Neuronal stem cell (in vitro differentiated cells): ENCODE measurements around the gene COLEC11.
"Not testable (repeated sequence)": the region's sequence is repeated elsewhere in the genome, so short reads cannot be mapped to it uniquely, and the experiment has no call there.

ENCODE experiments used
- DNase-seq: peaks from one replicate; pipeline ENCODE4 v3.0.0-alpha.2; 2013; ENCODE audit warnings: low spot score
- H2AFZ ChIP-seq: one replicate; pipeline ENCODE4 v1.6.1; 2013; ENCODE audit warnings: mild to moderate bottlenecking, low read length, inconsistent platforms
- H2AK5ac ChIP-seq: 2 replicates; pipeline ENCODE4 v1.6.1; 2013; ENCODE audit warnings: low read depth, mild to moderate bottlenecking, inconsistent platforms, low read length, moderate library complexity, mixed read lengths
- H2BK120ac ChIP-seq: 2 replicates; pipeline ENCODE4 v1.6.1; 2013; ENCODE audit warnings: low read depth, mild to moderate bottlenecking, inconsistent platforms, low read length, moderate library complexity, mixed read lengths
- H2BK12ac ChIP-seq: one replicate; pipeline ENCODE4 v1.6.1; 2013; ENCODE audit warnings: low read length, inconsistent platforms
- H2BK15ac ChIP-seq: 2 replicates; pipeline ENCODE4 v1.6.1; 2013; ENCODE audit warnings: mild to moderate bottlenecking, low read length, inconsistent platforms, mixed read lengths
- H2BK5ac ChIP-seq: one replicate; pipeline ENCODE4 v1.6.1; 2013; ENCODE audit warnings: inconsistent platforms, mild to moderate bottlenecking, low read length, moderate library complexity
- H3K14ac ChIP-seq: one replicate; pipeline ENCODE4 v1.6.1; 2013; ENCODE audit warnings: low read length, inconsistent platforms
- H3K18ac ChIP-seq: 2 replicates; pipeline ENCODE4 v1.6.1; 2013; ENCODE audit warnings: low read length, inconsistent platforms
- H3K23ac ChIP-seq: 2 replicates; pipeline ENCODE4 v1.6.1; 2013; ENCODE audit warnings: low read depth, mild to moderate bottlenecking, mixed read lengths, low read length, inconsistent platforms; ENCODE audit not compliant: poor library complexity
- H3K27ac ChIP-seq: replicated peaks from 3 replicates; pipeline ENCODE4 v1.5.1; 2013; ENCODE audit warnings: low read length, inconsistent platforms
- H3K27me3 ChIP-seq, 3 experiments: 2 replicates each; pipeline ENCODE4 v1.6.1; 2013; ENCODE audit warnings: low read length in 3 of 3, mild to moderate bottlenecking in 2 of 3, inconsistent platforms in 1 of 3, low read depth in 1 of 3, mixed read lengths in 1 of 3, moderate library complexity in 1 of 3; ENCODE audit not compliant: control insufficient read depth in 3 of 3, insufficient read depth in 3 of 3
- H3K36me3 ChIP-seq, 2 donors: replicated peaks in 1 of 2; 2 replicates each; pipeline ENCODE4 v1.6.1; 2013; ENCODE audit warnings: low read length in 2 of 2; ENCODE audit not compliant: control insufficient read depth in 2 of 2, insufficient read depth in 2 of 2
- H3K4ac ChIP-seq: 2 replicates; pipeline ENCODE4 v1.6.1; 2013; ENCODE audit warnings: inconsistent platforms, mild to moderate bottlenecking, low read length, moderate library complexity
- H3K4me1 ChIP-seq, 2 donors: 1 replicate in 1 of 2; 2 replicates in 1 of 2; pipeline ENCODE4 v1.6.1; 2013; ENCODE audit warnings: low read length in 2 of 2, low read depth in 1 of 2; ENCODE audit not compliant: control insufficient read depth in 2 of 2, insufficient read depth in 1 of 2
- H3K4me2 ChIP-seq: one replicate; pipeline ENCODE4 v1.6.1; 2013; ENCODE audit warnings: mild to moderate bottlenecking, low read length, inconsistent platforms; ENCODE audit not compliant: insufficient read depth, poor library complexity, severe bottlenecking
- H3K4me3 ChIP-seq, 2 donors: 2 replicates each; pipeline ENCODE4 v1.5.1; 2013; ENCODE audit warnings: low read length in 2 of 2, mild to moderate bottlenecking in 2 of 2, inconsistent platforms in 1 of 2, moderate library complexity in 1 of 2
- H3K79me1 ChIP-seq: one replicate; pipeline ENCODE4 v1.6.1; 2013; ENCODE audit warnings: low read depth, mild to moderate bottlenecking, inconsistent platforms, low read length, moderate library complexity
- H3K9ac ChIP-seq: one replicate; pipeline ENCODE4 v1.6.1; 2013; ENCODE audit warnings: mild to moderate bottlenecking, low read depth, low read length, inconsistent platforms; ENCODE audit not compliant: poor library complexity
- H3K9me3 ChIP-seq, 2 donors: replicated peaks in 1 of 2; 2 replicates each; pipeline versions ENCODE3 to v1.6.1; 2013; ENCODE audit warnings: low read length in 2 of 2, mild to moderate bottlenecking in 2 of 2, inconsistent platforms in 1 of 2, low read depth in 1 of 2, mixed read lengths in 1 of 2, moderate library complexity in 1 of 2; ENCODE audit not compliant: control insufficient read depth in 2 of 2, insufficient read depth in 1 of 2
- H4K8ac ChIP-seq: one replicate; pipeline ENCODE4 v1.6.1; 2013; ENCODE audit warnings: low read depth, mild to moderate bottlenecking, inconsistent platforms, low read length, moderate library complexity
- H4K91ac ChIP-seq: one replicate; pipeline ENCODE4 v1.6.1; 2013; ENCODE audit warnings: low read length, low read depth, mild to moderate bottlenecking, inconsistent platforms; ENCODE audit not compliant: poor library complexity
- WGBS, 2 donors: extraction: QIAGEN DNeasy Blood & Tissue Kit; methylation state at CpG; one replicate each; pipeline ENCODE4 v1.1.7; 2013; ENCODE audit warnings: missing lambda C conversion rate in 2 of 2, mixed read lengths in 1 of 2; ENCODE audit not compliant: insufficient read length in 2 of 2, insufficient replicate concordance in 1 of 2; ENCODE audit errors: extremely low coverage in 2 of 2; 5-methylcytosine and 5-hydroxymethylcytosine counted together

Gene COLEC11

GRCh38 chr2:3574155-3574554 lies 20.8 kb upstream of the COLEC11 start:
- peaks cover 2% of the 10 kb centered on the region in 2 donors for H3K9me3 ChIP-seq
- no peak overlapping the region for H4K8ac ChIP-seq
- H3K27me3 ChIP-seq: no peaks in the 10 kb centered on the region
- no peak overlapping the region for H3K23ac ChIP-seq
- no peak overlapping the region for H3K4ac ChIP-seq
- no peak overlapping the region for H2BK5ac ChIP-seq
- WGBS, 2 donors: no CpG with 5 or more reads among the region's 11 CpGs
- no peak overlapping the region for H4K91ac ChIP-seq
- H3K9ac ChIP-seq: no peak overlapping the region
- no peak overlapping the region for H2BK120ac ChIP-seq
- no peak overlapping the region for H3K18ac ChIP-seq
- no peak overlapping the region for H3K14ac ChIP-seq
- DNase-seq: no peak
- H2BK12ac ChIP-seq: no peak overlapping the region
- H3K79me1 ChIP-seq: peaks cover 5% of the 10 kb centered on the region
- H3K4me1 ChIP-seq: peaks cover 3 to 13% of the 10 kb centered on the region in 2 donors
- H2AK5ac ChIP-seq: no peak overlapping the region
- H2BK15ac ChIP-seq: no peak overlapping the region
- H3K4me3 ChIP-seq: peak overlapping the region in 1 of 2 donors; percentile 87
- H3K4me2 ChIP-seq: no peak overlapping the region
- peaks cover 14 to 35% of the 10 kb centered on the region in 2 donors for H3K36me3 ChIP-seq
- H3K27ac ChIP-seq: no peak overlapping the region
- H2AFZ ChIP-seq: peak overlapping the region; percentile 89

DNA sequence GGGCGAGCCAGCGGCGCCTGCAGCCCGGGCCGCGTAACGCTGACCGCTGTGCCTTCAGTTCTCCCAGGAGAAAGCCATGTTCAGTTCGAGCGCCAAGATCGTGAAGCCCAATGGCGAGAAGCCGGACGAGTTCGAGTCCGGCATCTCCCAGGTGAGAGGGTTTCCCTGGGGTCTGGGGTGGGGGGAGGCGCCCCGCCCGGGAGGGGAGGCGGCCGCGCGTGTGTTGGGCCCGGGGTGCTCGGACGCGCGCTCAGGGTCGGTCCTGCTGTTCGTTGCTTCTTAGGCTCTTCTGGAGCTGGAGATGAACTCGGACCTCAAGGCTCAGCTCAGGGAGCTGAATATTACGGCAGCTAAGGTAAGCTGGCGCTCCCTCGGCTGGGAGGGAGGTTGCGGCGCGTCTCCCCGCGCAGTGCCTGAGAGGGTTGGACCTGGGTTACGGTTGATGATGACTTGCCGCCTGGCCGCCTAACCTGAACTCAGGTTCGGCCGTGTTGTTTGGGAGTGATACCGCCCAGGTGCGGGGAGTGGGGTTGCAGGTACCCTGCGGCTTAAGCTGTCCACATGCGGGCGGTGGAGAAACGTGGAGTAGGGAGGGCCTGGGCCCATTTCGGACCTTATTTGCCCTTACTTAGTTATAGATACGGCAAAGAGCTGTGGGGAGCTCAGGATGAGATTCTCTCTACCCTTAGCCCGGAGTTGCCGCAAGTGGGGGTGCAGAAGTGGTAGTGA lies 19.2 kb upstream of the COLEC11 start:
- no peak overlapping the region for H4K8ac ChIP-seq
- H3K14ac ChIP-seq: peak overlapping the region; percentile 49
- H2BK15ac ChIP-seq: no peak overlapping the region
- H3K23ac ChIP-seq: peak overlapping the region; percentile 90
- no peak for DNase-seq
- H2BK12ac ChIP-seq: no peak overlapping the region
- H3K27ac ChIP-seq: peak overlapping the region; percentile 88
- H3K18ac ChIP-seq: peak overlapping the region; percentile 95
- peak overlapping the region; percentile 97 for H2AK5ac ChIP-seq
- H3K9ac ChIP-seq: peak overlapping the region; percentile 97
- H3K27me3 ChIP-seq: no peaks in the 10 kb centered on the region
- H4K91ac ChIP-seq: no peak overlapping the region
- no CpG with 5 or more reads among the region's 54 CpGs for WGBS, 2 donors
- H3K4me2 ChIP-seq: peak overlapping the region; percentile 71
- H2BK120ac ChIP-seq: peak overlapping the region; percentile 36
- peak overlapping the region; percentile 87 to 99 for H3K4me3 ChIP-seq
- peak overlapping the region; percentile 14 for H3K4ac ChIP-seq
- peaks cover 3 to 13% of the 10 kb centered on the region in 2 donors for H3K4me1 ChIP-seq
- H3K79me1 ChIP-seq: peaks cover 5% of the 10 kb centered on the region
- peak overlapping the region; percentile 62 for H2BK5ac ChIP-seq
- H3K9me3 ChIP-seq: peaks cover 2% of the 10 kb centered on the region in 2 donors
- H2AFZ ChIP-seq: peak overlapping the region; percentile 86
- H3K36me3 ChIP-seq: peaks cover 25 to 50% of the 10 kb centered on the region in 2 donors

GRCh38 chr2:3576263-3576630 lies 18.7 kb upstream of the COLEC11 start:
- peaks cover 29 to 56% of the 10 kb centered on the region in 2 donors for H3K36me3 ChIP-seq
- H3K4ac ChIP-seq, H3K18ac ChIP-seq, H3K79me1 ChIP-seq, H2BK12ac ChIP-seq, H2BK5ac ChIP-seq, H3K23ac ChIP-seq, H3K9ac ChIP-seq, H2AFZ ChIP-seq, H3K9me3 ChIP-seq, H3K27ac ChIP-seq, H2BK120ac ChIP-seq, H3K27me3 ChIP-seq, DNase-seq, H3K14ac ChIP-seq, H2BK15ac ChIP-seq, H4K8ac ChIP-seq, H4K91ac ChIP-seq, H2AK5ac ChIP-seq: not testable (repeated sequence)
- peak overlapping the region; percentile 71 for H3K4me2 ChIP-seq
- no CpG with 5 or more reads among the region's 10 CpGs for WGBS, 2 donors
- peaks cover 3 to 13% of the 10 kb centered on the region in 2 donors for H3K4me1 ChIP-seq
- peak overlapping the region; percentile 87 to 99 for H3K4me3 ChIP-seq

GRCh38 chr2:3578987-3579386 lies 15.9 kb upstream of the COLEC11 start:
- Histone ChIP-seq H3K14ac (no peak overlapping the region), H3K27ac (no peak overlapping the region), H3K79me1 (peaks cover 5% of the 10 kb centered on the region), H4K91ac (no peak overlapping the region), H3K23ac (no peak overlapping the region), H2BK15ac (no peak overlapping the region), H2BK12ac (no peak overlapping the region), H3K4ac (no peak overlapping the region), H3K4me3 (no peak overlapping the region), H3K9me3 (peaks cover 2% of the 10 kb centered on the region in 2 donors), H3K27me3 (no peaks in the 10 kb centered on the region), H3K18ac (no peak overlapping the region), H2AK5ac (no peak overlapping the region), H2AFZ (no peak overlapping the region), H2BK120ac (no peak overlapping the region), H3K36me3 (peaks cover 40 to 83% of the 10 kb centered on the region in 2 donors), H3K4me1 (peaks cover 3 to 13% of the 10 kb centered on the region in 2 donors), H4K8ac (no peak overlapping the region), H3K9ac (no peak overlapping the region), H2BK5ac (no peak overlapping the region), H3K4me2 (no peak overlapping the region)
- no CpG with 5 or more reads among the region's 5 CpGs for WGBS, 2 donors
- no peak for DNase-seq
